H1 (cell line): ENCODE measurements around the gene RTN4RL1. TPM values are rescaled to one million over a fixed set of nuclear protein-coding genes. Genes with fewer than 3 reads are reported as not detected.
A peak's percentile ranks its signal among the peaks of the same experiment; 100 is the strongest.

Experiments used
- CTCF ChIA-PET: fragments of 300-600 bp; sonication (Branson Sonifier 250); formaldehyde crosslinking; loops from one replicate; lab custom pipeline; 2021; ENCODE audit not compliant: partially characterized antibody; lab: Charles Lee
- POLR2A ChIA-PET: fragments of 300-600 bp; sonication (Branson Sonifier 250); formaldehyde crosslinking; loops from one replicate; lab custom pipeline; 2021; ENCODE audit warnings: inconsistent platforms; ENCODE audit not compliant: partially characterized antibody; lab: Charles Lee
- DNase-seq, 2 experiments: peaks; one replicate each; pipeline versions ENCODE4 v3.0.0 to v3.0.0-alpha.2; 2010 to 2022; ENCODE audit warnings: low spot score in 2 of 2, low read depth in 1 of 2, mixed read lengths in 1 of 2
- FAIRE-seq: peaks from 2 replicates; lab custom pipeline; 2011; peaks lifted over from hg19 to GRCh38; lab: Jason Lieb, UNC
- H2AFZ ChIP-seq: 2 replicates; pipeline ENCODE4 v1.8.1; 2012; ENCODE audit warnings: low read length, inconsistent platforms
- H2AK5ac ChIP-seq: 2 replicates; pipeline ENCODE4 v1.6.1; 2013; ENCODE audit warnings: low read depth, low read length
- H2BK120ac ChIP-seq: replicated peaks from 2 replicates; pipeline ENCODE3; 2013; ENCODE audit warnings: low read depth, low read length, inconsistent platforms
- H2BK12ac ChIP-seq: 2 replicates; pipeline ENCODE4 v1.6.1; 2013; ENCODE audit warnings: low read depth, low read length
- H2BK15ac ChIP-seq: 2 replicates; pipeline ENCODE4 v1.6.1; 2013; ENCODE audit warnings: low read length
- H2BK20ac ChIP-seq: 2 replicates; pipeline ENCODE4 v1.6.1; 2013; ENCODE audit warnings: low read length
- H2BK5ac ChIP-seq: 2 replicates; pipeline ENCODE4 v1.6.1; 2013; ENCODE audit warnings: low read depth, low read length
- H3K14ac ChIP-seq: 2 replicates; pipeline ENCODE4 v1.6.1; 2013; ENCODE audit warnings: inconsistent platforms; ENCODE audit not compliant: insufficient read length
- H3K18ac ChIP-seq: 2 replicates; pipeline ENCODE4 v1.6.1; 2013; ENCODE audit warnings: low read length; ENCODE audit errors: extremely low read depth
- H3K23ac ChIP-seq: 2 replicates; pipeline ENCODE4 v1.6.1; 2013; ENCODE audit warnings: inconsistent platforms; ENCODE audit not compliant: insufficient read length
- H3K23me2 ChIP-seq: 2 replicates; pipeline ENCODE4 v1.6.1; 2013; ENCODE audit warnings: low read depth, low read length
- H3K27ac ChIP-seq: 2 replicates; pipeline ENCODE4 v1.6.1; 2011; ENCODE audit warnings: low read depth, low read length, inconsistent platforms
- H3K27me3 ChIP-seq, 4 experiments: replicated peaks in 1 of 4; 1 replicate in 1 of 4; 2 replicates in 3 of 4; pipeline versions ENCODE4 v1.6.1 to v1.8.1; 2011 to 2013; ENCODE audit warnings: low read length in 3 of 4, mild to moderate bottlenecking in 3 of 4, inconsistent platforms in 2 of 4, mixed read lengths in 2 of 4, moderate library complexity in 1 of 4; ENCODE audit not compliant: control insufficient read depth in 3 of 4, insufficient read depth in 3 of 4; ENCODE audit errors: extremely low read depth in 1 of 4
- H3K36me3 ChIP-seq, 4 experiments: 2 replicates each; pipeline versions ENCODE4 v1.6.1 to v1.8.1; 2011 to 2013; ENCODE audit warnings: mild to moderate bottlenecking in 4 of 4, low read length in 3 of 4, moderate library complexity in 2 of 4, control low read depth in 1 of 4, inconsistent platforms in 1 of 4; ENCODE audit not compliant: insufficient read depth in 4 of 4, control insufficient read depth in 2 of 4
- H3K4ac ChIP-seq: replicated peaks from 2 replicates; pipeline ENCODE3; 2013; ENCODE audit warnings: low read length, low read depth, mixed read lengths, inconsistent platforms; ENCODE audit not compliant: insufficient read length
- H3K4me1 ChIP-seq, 4 experiments: replicated peaks in 1 of 4; 1 replicate in 1 of 4; 2 replicates in 3 of 4; pipeline versions ENCODE4 v1.6.1 to v1.8.1; 2011 to 2013; ENCODE audit warnings: low read length in 3 of 4, inconsistent platforms in 2 of 4, mixed read lengths in 1 of 4; ENCODE audit not compliant: insufficient read depth in 4 of 4, control insufficient read depth in 3 of 4
- H3K4me2 ChIP-seq, 2 experiments: 2 replicates each; pipeline versions ENCODE4 v1.6.1 to v1.8.1; 2011 to 2013; ENCODE audit warnings: low read depth in 2 of 2, low read length in 2 of 2, control low read depth in 1 of 2, inconsistent platforms in 1 of 2, mild to moderate bottlenecking in 1 of 2; ENCODE audit not compliant: insufficient read depth in 1 of 2
- H3K4me3 ChIP-seq, 4 experiments: fragments of 200-600, 300-600 bp in 1 of 4; sonication (generic), shearing (Covaris generic), sonication (Bioruptor Twin) in 1 of 4; 2 replicates each; pipeline versions ENCODE4 v1.5.1 to v1.8.1; 2011 to 2016; ENCODE audit warnings: low read length in 4 of 4, low read depth in 3 of 4, control low read depth in 2 of 4, inconsistent platforms in 2 of 4, mild to moderate bottlenecking in 2 of 4, mixed read lengths in 1 of 4, moderate library complexity in 1 of 4; ENCODE audit not compliant: insufficient read depth in 2 of 4; ENCODE audit errors: extremely low read depth in 1 of 4
- H3K56ac ChIP-seq: replicated peaks from 2 replicates; pipeline ENCODE3; 2013; ENCODE audit warnings: low read depth, mild to moderate bottlenecking, mixed read lengths, low read length, inconsistent platforms; ENCODE audit not compliant: insufficient read length
- H3K79me1 ChIP-seq: 2 replicates; pipeline ENCODE4 v1.6.1; 2013; ENCODE audit warnings: low read depth, low read length, control low read depth
- H3K79me2 ChIP-seq, 2 experiments: 2 replicates each; pipeline versions ENCODE4 v1.6.1 to v1.8.1; 2012 to 2013; ENCODE audit warnings: low read length in 2 of 2, mild to moderate bottlenecking in 2 of 2, inconsistent platforms in 1 of 2; ENCODE audit not compliant: insufficient read depth in 2 of 2, control insufficient read depth in 1 of 2
- H3K9ac ChIP-seq, 4 experiments: replicated peaks in 1 of 4; 1 replicate in 1 of 4; 2 replicates in 3 of 4; pipeline versions ENCODE4 v1.6.1 to v1.8.1; 2011 to 2013; ENCODE audit warnings: low read depth in 3 of 4, low read length in 3 of 4, control low read depth in 2 of 4, mild to moderate bottlenecking in 2 of 4, moderate library complexity in 2 of 4, inconsistent platforms in 1 of 4; ENCODE audit errors: extremely low read depth in 1 of 4
- H3K9me3 ChIP-seq, 2 experiments: 2 replicates each; pipeline versions ENCODE4 v1.6.1 to v1.8.1; 2012 to 2013; ENCODE audit warnings: mild to moderate bottlenecking in 2 of 2, moderate library complexity in 2 of 2, control low read depth in 1 of 2, inconsistent platforms in 1 of 2, low read depth in 1 of 2, low read length in 1 of 2, mixed read lengths in 1 of 2; ENCODE audit not compliant: insufficient read depth in 2 of 2
- H4K20me1 ChIP-seq, 2 experiments: replicated peaks in 1 of 2; 2 replicates each; pipeline versions ENCODE3 to v1.8.1; 2011 to 2013; ENCODE audit warnings: inconsistent platforms in 2 of 2, low read length in 2 of 2, mild to moderate bottlenecking in 1 of 2; ENCODE audit not compliant: insufficient read depth in 2 of 2, control insufficient read depth in 1 of 2
- H4K5ac ChIP-seq: 2 replicates; pipeline ENCODE4 v1.6.1; 2013; ENCODE audit warnings: low read length, low read depth, mixed read lengths, inconsistent platforms; ENCODE audit not compliant: insufficient read length
- H4K8ac ChIP-seq: 2 replicates; pipeline ENCODE4 v1.8.0; 2013; ENCODE audit warnings: mild to moderate bottlenecking, moderate library complexity, low read length, inconsistent platforms; ENCODE audit not compliant: insufficient read depth; ENCODE audit errors: extremely low read depth
- H4K91ac ChIP-seq: replicated peaks from 2 replicates; pipeline ENCODE3; 2013; ENCODE audit warnings: low read length, mixed read lengths, inconsistent platforms; ENCODE audit not compliant: insufficient read length
- CHD2 ChIP-seq: IDR thresholded peaks from 2 replicates; pipeline ENCODE4 v1.6.1; 2012; ENCODE audit warnings: low read length, improper control_type of control experiment
- EZH2 ChIP-seq: fragments of 200-600 bp; sonication (generic); IDR thresholded peaks from 2 replicates; pipeline ENCODE4 v1.7.1; 2012; ENCODE audit warnings: low read depth, mild to moderate bottlenecking, moderate library complexity, low read length, inconsistent platforms; ENCODE audit not compliant: severe bottlenecking
- WGBS, 2 experiments: shearing (Covaris generic) in 1 of 2; methylation state at CpG; one replicate each; pipeline versions ENCODE4 v1.1.6 to v1.1.7; 2013 to 2015; ENCODE audit warnings: low lambda C conversion rate in 2 of 2, mixed read lengths in 2 of 2, inconsistent platforms in 1 of 2, low coverage in 1 of 2, missing lambda C conversion rate in 1 of 2; ENCODE audit not compliant: insufficient replicate concordance in 2 of 2, insufficient coverage in 1 of 2, insufficient read length in 1 of 2; ENCODE audit errors: extremely low coverage in 1 of 2, missing lambda C conversion rate in 1 of 2; 5-methylcytosine and 5-hydroxymethylcytosine counted together
- polyA plus RNA-seq, 7 experiments: library from polyadenylated mRNA; depleted of rRNA in 3 of 7; stranded (reverse) in 5 of 7; unstranded in 2 of 7; fragments of >200 nt in 5 of 7; fragments of 200-250 nt in 2 of 7; gene quantifications; 1 replicate in 5 of 7; 2 replicates in 1 of 7; 4 replicates in 1 of 7; pipeline versions ENCODE4 v1.2.1 to v1.2.3, GENCODE V29; 2011 to 2013; ENCODE audit warnings: missing spikeins in 2 of 7, mixed read lengths in 2 of 7
- total RNA-seq: library from RNA; stranded (reverse); fragmentation: NEBNext Ultra II Directional; extraction: Animal tissue kit (Norgen Biotek cat#: 25700); gene quantifications from 2 replicates; pipeline ENCODE4 v1.2.1, GENCODE V29; 2021

RTN4RL1 gene
- total and polyA plus RNA-seq, 2 of the 8 experiments (the other 6 are each of a cell fraction or from before 2014, with no cell fraction given), result 0.09 TPM; not detected in 1

DNA sequence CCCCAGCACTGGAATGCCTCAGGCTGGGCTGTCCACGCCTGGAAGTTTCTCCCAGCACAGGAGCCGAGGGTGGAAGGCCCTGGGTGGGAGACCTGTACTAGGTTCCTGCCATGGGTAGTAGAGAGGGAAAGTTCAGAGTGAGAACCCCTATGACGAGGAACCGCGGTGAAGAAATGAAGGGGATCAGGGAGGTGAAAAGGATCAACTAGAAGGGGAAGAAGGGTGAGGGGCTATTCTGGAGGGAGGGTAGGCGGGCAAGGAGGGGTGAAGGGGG is 35.2 kb upstream of the RTN4RL1 start:
- Histone ChIP-seq H3K18ac (no peak overlapping the region), H4K20me1 (peaks cover 13 to 17% of the 10 kb centered on the region in 2 experiments), H2BK120ac (no peak overlapping the region), H3K9me3 (peaks cover 0 to 7% of the 10 kb centered on the region in 2 experiments; a peak in 1 of 4 replicates), H3K79me2 (no peaks in the 10 kb centered on the region), H2AK5ac (no peak overlapping the region), H3K4me2 (no peak overlapping the region), H3K4me1 (peaks cover 0 to 29% (median 14%) of the 10 kb centered on the region in 4 experiments; a peak in 6 of 7 replicates), H3K79me1 (no peaks in the 10 kb centered on the region), H3K56ac (no peak overlapping the region), H3K36me3 (peaks cover 0 to 14% (median 0%) of the 10 kb centered on the region in 4 experiments; a peak in 1 of 8 replicates), H3K23ac (no peak overlapping the region), H2BK5ac (no peak overlapping the region), H2AFZ (no peak overlapping the region), H3K9ac (no peak overlapping the region), H3K4ac (no peak overlapping the region), H4K91ac (no peak overlapping the region), H3K23me2 (peaks cover 2% of the 10 kb centered on the region; the same call in 1 of the 2 replicates), H3K14ac (no peak overlapping the region), H2BK15ac (no peak overlapping the region), H2BK12ac (no peak overlapping the region), H3K27me3 (peaks cover 36 to 59% (median 53%) of the 10 kb centered on the region in 4 experiments), H4K8ac (no peak overlapping the region), H4K5ac (no peak overlapping the region), H2BK20ac (no peak overlapping the region), H3K4me3 (no peak overlapping the region), H3K27ac (no peak overlapping the region)
- TF ChIP-seq EZH2, result peak; percentile 4
- no peak for TF ChIP-seq CHD2
- DNase-seq (no peak), FAIRE-seq (no peak)
- WGBS, 2 experiments, result 93% methylated on average over 6 of the region's 6 CpGs; no CpG with 5 or more reads in 1 of the 2 experiments
- CTCF ChIA-PET, result interaction anchor here (0.5 to 9.3 kb wide), 12 partner anchors 12 to 205 kb away, joined by 3 to 122 read pairs (median 4); no protein-coding TSS in a partner anchor
- POLR2A ChIA-PET, result interaction anchor here (0.6 to 1.1 kb wide), 2 partner anchors 12 to 267 kb away, joined by 3 to 4 read pairs; no protein-coding TSS in a partner anchor
